A172 (cell line): ENCODE measurements around the gene C4BPB. TPM values are rescaled to one million over a fixed set of nuclear protein-coding genes. Genes with fewer than 3 reads are reported as not detected.
A peak's percentile ranks its signal among the peaks of the same experiment; 100 is the strongest.

Experiments
- DNase-seq: peaks from one replicate; pipeline ENCODE4 v3.0.0-alpha.2; 2015; ENCODE audit warnings: low spot score
- total RNA-seq: library from RNA; depleted of rRNA; stranded (reverse); fragments of >200 nt; shearing (Covaris generic); gene quantifications from 2 replicates; pipeline ENCODE4 v1.2.3, GENCODE V29; 2014

Gene C4BPB
- total RNA-seq, 1 experiment from 2014 or later: 7.3 TPM

DNA sequence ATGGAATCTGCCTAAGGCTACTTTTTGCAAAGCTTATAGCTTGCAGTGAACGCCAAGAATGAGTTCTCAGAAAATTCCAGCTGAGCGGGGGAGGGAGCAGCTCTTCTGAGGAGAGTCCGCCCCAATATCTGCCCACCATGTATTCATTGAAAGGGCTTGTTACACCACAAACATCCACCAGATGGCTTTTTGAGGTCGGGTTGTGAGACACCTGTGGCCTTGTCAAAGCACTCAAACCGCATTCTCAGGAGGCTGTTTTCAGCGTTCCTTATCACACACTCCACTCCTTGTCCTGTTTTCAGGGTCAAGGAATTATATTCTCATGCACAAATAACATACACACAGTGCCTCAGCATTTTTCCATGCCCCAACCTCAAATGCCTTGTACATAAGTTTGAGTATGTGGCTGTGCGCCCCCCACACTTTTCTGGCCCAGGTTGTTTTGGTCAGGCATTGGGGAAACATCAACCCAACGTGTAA, 3.9 kb upstream of the C4BPB start:
- peak; percentile 90 for DNase-seq

DNA sequence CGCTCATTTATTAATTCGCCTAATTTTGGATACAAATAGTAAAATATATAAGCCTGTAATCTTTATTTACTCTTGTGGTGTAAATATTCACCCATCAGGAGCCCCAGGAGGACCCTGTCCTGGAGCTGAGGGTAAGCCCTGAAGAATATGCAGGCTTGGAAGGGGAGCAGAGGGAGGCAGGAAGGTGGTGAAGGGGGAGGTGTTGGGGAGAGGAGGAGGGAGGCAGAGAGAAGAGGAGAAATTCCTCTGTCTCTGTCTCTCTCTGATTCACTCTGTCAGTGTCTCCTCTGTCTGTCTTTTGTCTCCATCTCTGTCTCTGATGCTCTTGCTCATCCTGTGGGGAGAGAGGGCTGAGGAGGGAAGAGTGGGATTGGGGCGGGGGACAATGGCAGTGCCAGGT, 2.8 kb upstream of the C4BPB start:
- DNase-seq: no peak

DNA sequence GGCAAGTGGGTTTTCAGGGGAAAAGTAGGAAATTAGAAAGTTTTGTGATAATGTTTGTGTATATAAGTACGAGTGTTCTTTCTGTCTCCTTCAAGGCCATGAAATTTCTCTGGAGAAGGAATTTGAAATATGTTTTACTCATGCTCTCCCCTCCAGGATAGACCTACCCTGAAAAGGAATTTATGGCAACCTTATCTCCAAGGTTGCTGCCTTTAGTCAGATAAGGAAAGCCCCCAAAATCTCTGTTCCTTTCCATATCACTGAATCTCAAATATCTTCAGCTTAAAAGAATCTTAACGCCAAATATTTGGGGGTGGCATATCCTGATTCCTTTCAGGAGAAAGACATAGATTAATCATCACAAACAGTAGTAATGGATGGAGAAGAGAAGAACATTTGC, 499 bp upstream of the C4BPB start:
- peak; percentile 78 for DNase-seq

DNA sequence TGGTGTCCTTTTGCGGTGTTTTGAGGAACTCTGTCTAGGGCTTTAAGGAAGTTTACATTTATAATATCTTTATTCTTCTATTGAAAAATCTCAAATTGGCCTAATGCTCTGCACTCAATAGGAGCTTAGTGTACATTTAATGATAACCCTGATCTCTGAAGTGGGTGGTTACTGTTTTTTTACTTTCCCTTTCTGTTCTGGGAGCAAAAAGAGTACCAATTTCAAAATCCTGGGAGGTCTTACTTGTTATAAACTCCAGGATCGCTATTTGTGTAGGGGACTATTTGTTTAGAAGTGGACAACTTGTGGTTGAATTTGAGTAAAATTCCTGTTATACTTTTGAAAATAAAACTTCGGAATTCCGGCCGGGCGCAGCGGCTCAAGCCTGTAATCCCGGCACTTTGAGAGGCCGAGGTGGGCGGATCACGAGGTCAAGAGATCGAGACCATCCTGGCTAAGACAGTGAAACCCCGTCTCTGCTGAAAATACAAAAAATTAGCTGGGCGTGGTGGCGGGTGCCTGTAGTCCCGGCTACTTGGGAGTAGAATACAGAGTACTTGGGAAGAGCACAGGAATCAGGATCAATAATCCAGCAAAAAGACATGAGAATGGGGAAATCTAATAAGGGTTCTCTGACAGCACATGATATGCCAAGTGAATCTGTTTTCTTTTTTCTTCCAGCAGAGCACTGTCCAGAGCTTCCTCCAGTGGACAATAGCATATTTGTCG, 1.1 kb downstream of the C4BPB start:
- DNase-seq: no peak

DNA sequence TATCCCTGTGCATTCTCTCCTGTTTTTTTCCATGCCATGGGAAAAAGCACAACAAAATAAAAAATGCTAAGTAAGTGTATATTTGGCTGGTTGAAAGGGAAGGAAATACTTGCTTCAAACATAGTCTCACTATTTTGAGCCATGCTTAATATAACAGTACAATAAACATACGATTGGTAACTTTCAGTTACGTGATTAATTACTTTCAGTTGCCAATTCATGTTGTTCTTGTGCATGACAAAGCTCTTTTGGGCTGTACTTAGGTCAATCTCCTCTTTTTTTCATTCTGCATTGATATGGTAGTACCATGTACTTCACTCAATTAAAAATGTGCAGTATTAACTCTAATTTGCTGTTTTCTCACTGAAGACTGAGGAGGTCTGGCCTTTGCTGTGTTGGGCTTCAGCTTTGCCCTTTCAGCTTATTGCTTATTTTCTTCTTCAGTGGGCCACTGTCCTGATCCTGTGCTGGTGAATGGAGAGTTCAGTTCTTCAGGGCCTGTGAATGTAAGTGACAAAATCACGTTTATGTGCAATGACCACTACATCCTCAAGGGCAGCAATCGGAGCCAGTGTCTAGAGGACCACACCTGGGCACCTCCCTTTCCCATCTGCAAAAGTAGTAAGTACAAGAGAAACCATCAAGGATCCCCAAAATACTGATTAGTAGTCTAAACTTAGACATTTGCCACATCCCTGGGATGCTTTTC, 2.7 kb downstream of the C4BPB start:
- DNase-seq: no peak

DNA sequence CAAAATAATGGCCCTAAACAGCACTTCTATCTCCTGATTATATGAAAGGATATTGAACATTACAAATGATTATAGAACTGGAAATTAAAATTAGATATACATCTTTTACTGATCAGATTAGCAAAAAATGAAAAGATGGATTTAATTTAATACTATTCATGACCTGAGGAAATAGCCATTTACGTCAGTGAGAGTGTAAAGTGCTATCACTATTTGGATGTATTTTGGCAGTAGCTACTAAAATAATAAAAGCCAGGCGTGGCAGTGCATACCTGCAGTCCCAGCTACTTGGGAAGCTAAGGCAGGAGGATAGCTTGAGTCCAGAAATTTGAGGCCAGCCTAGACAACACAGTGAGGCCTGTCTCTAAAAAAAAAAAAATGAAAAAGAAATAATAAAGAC, 5.3 kb downstream of the C4BPB start:
- no peak for DNase-seq

DNA sequence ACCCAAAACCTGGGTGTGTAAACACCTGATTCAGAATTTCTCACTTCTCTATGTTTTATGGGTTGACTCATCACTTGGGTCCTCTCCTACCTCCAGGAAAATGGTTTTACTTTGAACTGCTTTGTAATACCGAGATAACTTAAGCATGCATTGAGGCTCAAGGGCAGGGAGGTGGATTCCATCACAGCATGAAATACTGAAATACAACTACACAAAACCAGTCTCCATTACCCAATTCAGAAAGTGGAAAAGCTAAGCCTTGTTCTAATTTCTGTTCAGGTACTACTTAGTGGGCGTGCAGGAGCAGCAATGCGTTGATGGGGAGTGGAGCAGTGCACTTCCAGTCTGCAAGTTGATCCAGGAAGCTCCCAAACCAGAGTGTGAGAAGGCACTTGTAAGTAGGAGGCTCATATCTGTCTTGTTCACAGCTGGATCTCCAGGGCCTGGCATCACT, 9.2 kb downstream of the C4BPB start:
- peak; percentile 61 for DNase-seq

DNA sequence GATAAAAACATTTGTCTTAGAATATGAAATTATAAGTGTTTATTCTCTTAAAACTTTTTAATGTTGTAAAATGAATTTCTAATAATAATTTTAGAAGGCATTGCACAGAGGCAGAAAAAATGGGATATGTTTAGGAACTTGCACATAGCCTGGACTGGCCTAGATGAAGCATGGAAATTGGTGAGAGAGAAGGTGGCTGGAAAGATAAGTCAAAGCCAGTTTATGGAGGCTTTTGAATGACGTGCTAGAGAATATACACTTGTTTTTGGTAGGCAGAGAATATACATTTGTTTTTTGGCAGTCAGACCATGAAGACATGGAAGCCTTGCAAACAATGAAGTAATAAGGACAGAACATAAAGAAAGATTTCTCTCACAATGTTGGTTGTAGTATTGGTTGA, 13.1 kb downstream of the C4BPB start:
- DNase-seq: no peak

DNA sequence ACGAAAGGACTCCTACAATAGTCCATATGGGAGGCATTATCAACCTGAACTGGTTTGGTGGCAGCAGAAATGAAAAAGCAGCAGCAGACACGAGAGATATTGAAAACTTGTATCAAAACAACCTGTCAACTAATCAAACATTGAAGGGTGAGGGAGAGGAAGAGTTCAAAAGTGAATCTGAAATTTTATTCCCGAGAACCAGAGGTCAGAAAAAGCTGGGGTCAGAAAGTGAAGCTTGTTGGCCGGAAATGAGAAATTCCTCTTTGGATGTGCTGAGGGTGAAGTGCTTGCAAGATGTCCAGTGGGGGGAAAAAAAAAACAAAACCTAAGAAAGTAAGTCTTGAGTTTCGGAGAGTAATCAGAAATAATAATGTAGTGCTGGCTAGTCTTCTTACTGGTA, 13.5 kb downstream of the C4BPB start:
- no peak for DNase-seq

DNA sequence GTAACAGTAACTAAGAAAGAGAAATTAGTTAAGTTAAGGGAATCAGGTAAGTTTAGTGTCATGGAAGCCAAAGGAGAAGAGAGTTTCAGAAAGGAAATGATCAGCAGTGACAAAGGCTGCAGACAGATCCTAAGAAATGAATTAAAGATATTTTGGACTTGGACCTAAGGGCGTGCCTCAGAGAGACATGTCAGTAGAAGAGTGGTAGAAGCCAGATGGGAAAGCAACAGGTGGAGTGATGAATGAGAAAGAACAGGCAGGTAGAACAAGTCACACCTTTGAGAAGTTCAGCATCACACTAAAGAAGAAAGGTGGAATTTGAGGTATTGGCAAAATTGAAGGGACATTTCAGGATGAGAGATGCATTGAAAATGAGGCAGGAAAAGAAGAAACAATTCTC, 14.0 kb downstream of the C4BPB start:
- DNase-seq: no peak

DNA sequence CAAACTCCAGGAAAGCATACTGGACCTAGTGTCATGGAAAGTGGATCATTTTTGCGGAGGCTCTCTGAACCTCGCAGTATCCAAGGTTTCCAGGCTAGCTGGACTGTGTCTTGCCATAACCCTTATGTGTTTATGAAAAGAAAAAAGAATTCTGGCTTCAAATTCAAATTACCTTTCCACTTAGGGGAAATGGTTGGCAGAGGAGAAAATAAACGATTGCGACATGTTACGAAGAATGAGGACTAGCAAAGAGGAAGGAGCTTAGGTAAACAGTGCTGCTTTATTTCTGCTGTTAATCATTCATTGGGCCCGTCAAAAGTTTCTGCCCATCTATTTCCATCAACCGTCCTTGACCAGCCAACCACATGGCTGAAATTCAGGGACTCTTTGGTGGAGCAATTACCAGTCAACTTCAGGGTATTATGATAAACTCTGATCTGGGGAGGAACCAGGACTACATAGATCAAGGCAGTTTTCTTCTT, 15.3 kb downstream of the C4BPB start, which contains the start of gene C4BPA:
C4BPA (plus strand) TSS at position 342 of the 482 bp plus-strand sequence. CDS start 8,793 bp downstream, outside the sequence.
- no peak for DNase-seq

DNA sequence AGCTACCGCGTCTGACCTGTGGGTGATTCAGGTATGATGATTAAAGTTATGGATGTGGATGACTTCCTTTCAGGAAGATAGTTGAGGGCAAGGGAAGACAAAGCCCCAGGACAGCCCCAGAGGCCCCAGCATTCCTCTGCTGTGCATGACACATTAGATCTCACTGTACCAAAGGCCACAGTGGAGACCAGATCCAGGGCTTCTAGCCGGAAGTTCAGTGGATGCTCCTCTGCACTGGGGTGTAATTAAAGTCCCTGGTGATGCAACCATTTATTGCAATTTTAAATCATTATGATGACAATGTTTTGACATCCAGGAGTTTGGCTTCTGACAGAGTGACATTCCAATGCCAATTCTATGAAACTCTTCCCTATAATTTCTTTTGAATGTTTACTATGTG, 20.3 kb downstream of the C4BPB start:
- DNase-seq: peak; percentile 41

DNA sequence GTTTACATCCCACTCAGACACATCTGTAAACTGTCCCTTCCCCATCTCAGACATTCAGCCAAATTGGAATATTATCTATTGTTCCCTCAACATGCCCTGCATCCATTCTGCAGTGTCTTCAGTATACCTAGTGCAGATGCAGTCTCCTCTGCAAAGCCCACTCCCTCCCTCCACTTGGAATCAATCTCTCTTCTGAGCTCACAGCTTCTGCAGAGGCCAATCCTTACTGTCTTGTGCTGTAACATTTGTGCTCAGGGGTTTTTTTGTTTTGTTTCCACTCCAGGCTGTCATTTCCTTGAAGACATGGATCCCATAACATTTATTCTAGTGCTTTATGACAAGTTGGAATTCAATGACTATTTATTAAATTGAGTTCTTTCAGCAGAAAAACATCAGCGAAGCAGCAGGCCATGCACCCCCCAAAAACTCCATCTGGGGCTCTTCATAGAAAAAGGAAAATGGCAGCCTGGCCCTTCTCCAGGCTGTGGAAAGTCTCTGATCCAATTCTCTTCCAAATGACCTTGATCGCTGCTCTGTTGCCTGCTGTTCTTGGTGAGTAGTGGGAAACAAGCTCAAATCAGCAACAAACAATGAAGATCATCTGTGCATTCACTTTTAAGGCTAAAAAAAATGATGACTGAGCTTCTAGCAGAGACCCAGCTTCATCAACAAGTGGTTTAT, 24.1 kb downstream of the C4BPB start:
- no peak for DNase-seq

DNA sequence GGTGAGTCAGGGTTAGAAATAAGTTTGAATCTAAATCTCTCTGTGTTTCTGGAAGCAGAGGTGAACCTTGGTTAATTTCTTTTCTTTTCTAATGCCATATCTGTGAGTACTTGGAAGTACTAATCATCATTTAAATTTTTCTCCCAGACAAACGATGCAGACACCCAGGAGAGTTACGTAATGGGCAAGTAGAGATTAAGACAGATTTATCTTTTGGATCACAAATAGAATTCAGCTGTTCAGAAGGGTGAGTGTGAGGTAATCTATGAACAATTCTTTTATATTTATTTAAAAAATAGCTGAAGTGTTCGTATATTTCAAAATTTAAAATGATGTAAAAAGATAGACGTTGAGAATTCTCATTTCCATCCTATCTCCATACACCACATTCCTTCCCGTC, 26.6 kb downstream of the C4BPB start:
- DNase-seq: no peak

DNA sequence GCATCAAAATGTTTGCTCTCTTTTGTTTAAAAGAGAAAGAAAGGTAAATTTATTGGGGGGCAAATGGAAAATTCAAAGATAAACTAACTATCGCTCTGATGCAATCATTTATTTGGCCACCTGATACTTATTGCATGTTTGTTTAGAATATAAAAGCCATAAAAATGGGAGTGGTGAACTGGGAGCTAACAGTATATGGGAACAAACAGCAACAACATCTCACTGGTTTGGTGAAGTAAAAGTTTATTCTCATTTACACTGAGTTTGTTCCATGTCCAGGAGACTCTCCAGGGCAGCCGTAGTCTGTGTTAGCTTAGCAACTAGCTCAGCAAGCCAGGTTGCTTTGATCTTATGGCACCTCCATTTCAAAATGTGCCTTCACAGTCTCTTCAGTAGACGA, 35.7 kb downstream of the C4BPB start:
- DNase-seq: no peak

DNA sequence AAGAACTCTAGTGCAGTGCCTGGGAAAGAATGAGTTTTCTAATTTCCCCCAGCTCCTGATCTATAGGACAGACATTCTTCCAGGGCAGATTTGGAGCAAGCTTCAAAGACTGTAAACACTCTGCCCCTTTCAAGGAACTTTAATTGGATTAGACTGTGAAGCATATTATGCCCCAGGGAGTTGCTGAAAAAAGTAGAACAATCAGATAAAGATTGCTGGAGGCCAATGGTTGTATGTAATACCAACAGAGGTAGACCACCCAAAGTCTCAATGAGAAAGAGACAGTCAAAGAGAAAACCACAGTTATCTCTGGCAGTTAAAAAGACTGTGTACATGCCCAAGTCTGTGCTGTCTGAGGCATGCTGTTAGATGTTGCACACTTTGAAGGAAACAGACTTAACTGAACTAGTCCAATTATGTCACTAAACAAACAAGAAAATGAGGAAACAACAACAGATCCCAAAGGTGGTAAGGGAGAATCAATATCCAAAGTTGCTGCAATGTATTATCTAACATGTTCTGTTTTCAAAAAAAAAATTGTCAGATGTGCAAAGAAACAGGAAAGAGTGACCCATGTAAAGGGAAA, 39.8 kb downstream of the C4BPB start:
- no peak for DNase-seq

DNA sequence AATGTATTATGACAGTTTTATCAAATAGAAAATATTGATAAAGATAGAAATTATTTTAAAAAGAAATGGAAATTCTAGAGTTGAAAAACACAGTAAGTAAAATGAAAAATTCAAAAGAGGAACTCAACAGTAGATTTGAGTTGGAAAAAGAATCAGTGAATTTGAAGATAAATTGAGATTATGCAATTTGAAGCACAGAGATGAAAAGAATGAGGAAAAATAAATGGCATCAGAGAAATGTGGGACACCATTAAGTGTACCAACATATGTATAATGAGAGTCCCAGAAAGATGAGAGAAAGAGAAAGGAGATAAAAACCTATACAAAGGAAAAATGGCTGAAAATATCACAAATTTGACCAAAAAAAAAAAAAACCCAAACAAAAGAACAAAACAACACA, 40.4 kb downstream of the C4BPB start:
- DNase-seq: no peak

DNA sequence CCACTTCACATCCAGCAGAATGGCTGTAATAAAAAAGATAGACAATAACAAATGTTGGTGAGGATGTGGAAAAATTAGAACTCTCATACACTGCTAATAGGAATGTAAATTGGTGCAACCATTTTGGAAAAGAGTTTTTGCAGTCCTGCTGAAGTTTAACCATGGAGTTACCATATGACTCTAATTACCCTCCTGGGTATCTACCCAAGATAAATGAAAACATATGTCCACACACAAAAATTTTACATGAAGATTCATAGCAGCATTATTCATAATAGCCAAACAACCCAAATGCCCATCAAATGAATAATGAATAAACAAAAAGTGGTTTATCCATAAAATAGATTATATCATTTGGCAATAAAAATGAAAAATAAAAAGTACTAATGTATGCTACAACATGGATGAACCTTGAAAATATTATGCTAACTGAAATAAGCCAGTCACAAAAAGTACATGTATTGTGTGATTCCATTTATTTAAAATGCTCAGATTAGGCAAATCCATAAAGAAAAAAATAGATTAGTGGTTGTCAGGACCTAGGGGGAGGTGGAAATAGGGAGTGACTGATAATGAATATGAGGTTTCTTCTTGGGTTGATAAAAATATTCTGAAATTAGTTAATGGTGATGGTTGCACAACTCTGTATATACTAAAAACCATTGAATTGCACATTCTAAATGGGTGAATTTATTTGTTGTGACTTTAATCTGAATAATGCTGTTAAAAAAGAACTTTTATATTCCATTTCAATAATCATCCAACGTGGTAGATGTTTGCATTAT, 41.8 kb downstream of the C4BPB start:
- DNase-seq: no peak

DNA sequence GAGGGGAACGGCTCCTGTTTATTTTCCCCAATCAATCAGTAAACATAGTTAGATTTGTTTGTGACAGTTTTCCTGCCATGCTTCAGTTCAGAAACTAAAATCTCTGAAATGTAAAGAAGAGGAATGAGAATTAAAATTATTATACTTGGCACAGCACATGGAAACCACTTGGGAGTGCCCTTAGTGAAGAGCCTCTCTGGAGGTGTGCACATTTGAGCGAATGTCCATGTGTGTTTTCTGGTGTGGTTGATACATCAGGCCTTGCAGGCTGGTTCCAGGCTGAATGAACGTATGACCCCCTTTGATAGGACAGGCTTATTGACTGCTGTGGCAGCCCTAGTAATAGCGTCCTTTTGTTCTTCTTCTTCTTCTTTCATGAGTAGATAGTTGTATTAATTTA, 42.5 kb downstream of the C4BPB start:
- DNase-seq: no peak

DNA sequence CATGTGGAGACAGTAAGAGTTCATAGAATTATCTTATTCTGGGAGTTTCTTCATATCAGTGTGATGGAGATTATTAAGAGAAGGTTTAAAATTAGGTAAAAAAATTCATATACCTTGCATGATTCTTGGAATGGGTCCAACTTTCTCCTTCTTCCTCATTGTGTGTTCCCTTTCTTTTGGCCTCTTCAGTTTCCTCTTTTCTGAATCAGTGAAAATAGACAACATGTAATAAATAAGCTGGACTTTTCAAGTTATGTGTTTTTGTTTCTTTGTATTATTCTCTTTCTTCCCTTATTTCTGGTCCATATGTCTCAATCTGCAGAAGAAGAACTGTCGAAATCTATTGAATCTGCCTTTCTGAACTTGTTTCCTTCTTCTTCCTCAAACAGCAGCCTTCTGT, 45.9 kb downstream of the C4BPB start:
- no peak for DNase-seq

DNA sequence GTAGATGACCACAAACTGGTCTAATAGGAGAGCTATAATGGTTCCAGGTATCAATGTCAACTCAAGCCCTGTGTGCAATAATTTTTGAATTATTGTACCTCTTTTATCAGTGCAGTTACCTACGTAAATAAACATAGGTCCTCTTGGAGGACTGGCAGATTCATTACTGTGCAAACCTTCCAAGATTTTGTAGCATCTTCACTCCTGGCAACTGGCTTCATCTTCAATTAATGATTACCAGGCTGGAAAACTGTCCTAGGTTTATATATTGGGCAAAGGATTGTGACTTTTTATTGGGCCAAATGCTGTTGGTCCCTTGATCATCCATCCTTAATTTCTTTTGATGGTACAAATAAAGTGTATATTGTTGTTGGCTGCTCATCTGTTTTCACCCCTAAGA, 51.0 kb downstream of the C4BPB start:
- DNase-seq: no peak
